Body of pancreas (tissue), 4 donors: ENCODE results near the gene TBCE. TPM values are rescaled to one million over a fixed set of nuclear protein-coding genes. Genes with fewer than 3 reads are reported as not detected.
"Not testable (repeated sequence)": the region's sequence is repeated elsewhere in the genome, so short reads cannot be mapped to it uniquely, and the experiment has no call there.

Source experiments
- ATAC-seq: fragments of 150-250 bp; one replicate; pipeline ENCODE4 v1.9.1; 2016
- DNase-seq, 4 donors: peaks; one replicate each; pipeline ENCODE4 v3.0.0-alpha.2; 2019
- H3K27ac ChIP-seq, 4 donors: fragments of 200-600 bp; sonication (generic); 1 replicate in 3 of 4; 2 replicates in 1 of 4; pipeline versions ENCODE4 v1.5.1 to v1.6.1; 2016 to 2019; ENCODE audit warnings: mild to moderate bottlenecking in 1 of 4, mixed read lengths in 1 of 4, moderate library complexity in 1 of 4
- H3K27me3 ChIP-seq, 2 donors: fragments of 200-600 bp; sonication (generic); one replicate each; pipeline ENCODE4 v1.6.0; 2016; ENCODE audit warnings: mild to moderate bottlenecking in 1 of 2
- H3K36me3 ChIP-seq, 2 donors: fragments of 200-600 bp; sonication (generic); replicated peaks in 1 of 2; 2 replicates each; pipeline ENCODE4 v1.5.1; 2016; ENCODE audit warnings: low read depth in 2 of 2; ENCODE audit not compliant: insufficient read depth in 1 of 2
- H3K4me1 ChIP-seq: fragments of 200-600 bp; sonication (generic); one replicate; pipeline ENCODE4 v1.6.0; 2016
- H3K4me3 ChIP-seq, 2 donors: fragments of 200-600 bp; sonication (generic); 1 replicate in 1 of 2; 2 replicates in 1 of 2; pipeline ENCODE4 v1.5.1; 2016 to 2019
- H3K9me3 ChIP-seq, 3 donors: fragments of 200-600 bp; sonication (generic); 1 replicate in 2 of 3; 2 replicates in 1 of 3; pipeline ENCODE4 v1.5.1; 2016
- CTCF ChIP-seq, 7 experiments: fragments of 450-650 bp in 4 of 7; fragments of 200-600 bp in 3 of 7; sonication (generic) in 3 of 7; IDR thresholded peaks; one replicate each; pipeline ENCODE4 v1.5.1; 2016 to 2019; ENCODE audit warnings: antibody characterized with exemption in 7 of 7
- POLR2A ChIP-seq, 3 donors: fragments of 450-650 bp; IDR thresholded peaks; one replicate each; pipeline ENCODE4 v1.6.1; 2016; ENCODE audit warnings: antibody characterized with exemption in 3 of 3, mild to moderate bottlenecking in 2 of 3
- WGBS, 2 donors: methylation state at CpG; one replicate each; pipeline ENCODE4 v1.1.5; 2017; 5-methylcytosine and 5-hydroxymethylcytosine counted together
- intact Hi-C: fragments of 100-400 bp; cut with DNase I; formaldehyde crosslinking; loops from one replicate; pipeline ENCODE4 v1.15.1; 2023
- total RNA-seq, 2 donors: library from RNA; depleted of rRNA; stranded (reverse); fragments of >200 nt; gene quantifications; one replicate each; pipeline ENCODE4 v1.1.0, GENCODE V29; 2016

The TBCE gene
- total RNA-seq, 2 donors from 2014 or later: 15.0 to 22.1 TPM

GRCh38 chr1:235450886-235451483 lies 83.8 kb downstream of the TBCE start:
- Histone ChIP-seq H3K4me1 (no peaks in the 10 kb centered on the region), H3K36me3 (peaks cover 3 to 40% of the 10 kb centered on the region in 2 donors), H3K27ac (no peak overlapping the region), H3K27me3 (no peaks in the 10 kb centered on the region), H3K4me3 (no peak overlapping the region), H3K9me3 (no peaks in the 10 kb centered on the region)
- WGBS, 2 donors: 67 to 68% methylated on average over 2 of the region's 2 CpGs
- DNase-seq (no peak), ATAC-seq (no peak)
- no peak for TF ChIP-seq CTCF (IDR thresholded peaks at IDR 0.05)
- intact Hi-C loops: no loop called here

- no peaks in the 10 kb centered on the region for H3K4me1 ChIP-seq
- DNase-seq: no peak
- H3K36me3 ChIP-seq: peaks cover 0 to 27% of the 10 kb centered on the region in 2 donors
- no peaks in the 10 kb centered on the region for H3K27me3 ChIP-seq
- intact Hi-C loops: no loop called here
- 90 to 94% methylated on average over 8 of the region's 8 CpGs for WGBS, 2 donors
- TF ChIP-seq POLR2A (IDR thresholded peaks at IDR 0.05) (no peak), CTCF (IDR thresholded peaks at IDR 0.05) (no peak)
- no peak overlapping the region for H3K4me3 ChIP-seq
- H3K9me3 ChIP-seq: no peaks in the 10 kb centered on the region
- ATAC-seq: no peak
- H3K27ac ChIP-seq: no peak overlapping the region
Measured at GRCh38 chr1:235454021-235454420, 86.8 kb downstream of the TBCE start.

GRCh38 chr1:235455097-235455496 lies 87.9 kb downstream of the TBCE start:
- Histone ChIP-seq H3K4me1 (no peaks in the 10 kb centered on the region), H3K4me3 (no peak overlapping the region), H3K27ac (no peak overlapping the region), H3K9me3 (no peaks in the 10 kb centered on the region), H3K27me3 (no peaks in the 10 kb centered on the region), H3K36me3 (peaks cover 0 to 23% of the 10 kb centered on the region in 2 donors)
- ATAC-seq (no peak), DNase-seq (no peak)
- 71 to 84% methylated on average over 2 of the region's 2 CpGs for WGBS, 2 donors
- intact Hi-C loops: no loop called here
- no peak for TF ChIP-seq CTCF (IDR thresholded peaks at IDR 0.05)
- no peak for TF ChIP-seq POLR2A (IDR thresholded peaks at IDR 0.05)

DNA sequence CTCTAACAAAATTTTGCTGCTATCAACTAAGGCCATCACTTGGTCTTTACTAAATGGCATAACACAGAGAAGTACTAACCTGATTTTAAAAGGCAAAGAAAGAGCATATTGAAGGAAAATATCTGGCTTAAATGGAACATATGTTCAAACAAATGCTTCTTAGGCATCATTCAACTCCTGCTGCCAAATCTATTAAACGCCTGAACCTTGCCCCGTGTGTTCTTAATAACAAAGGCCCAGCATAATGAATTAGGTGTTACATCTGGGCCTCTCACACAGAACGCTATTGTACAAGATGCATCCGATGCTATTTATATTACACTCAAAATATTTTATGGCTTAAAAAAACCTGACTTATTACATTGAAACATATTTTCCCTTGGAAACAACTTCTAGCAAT lies 88.6 kb downstream of the TBCE start:
- Histone ChIP-seq H3K27ac (no peak overlapping the region), H3K27me3 (no peaks in the 10 kb centered on the region), H3K9me3 (no peaks in the 10 kb centered on the region), H3K4me3 (no peak overlapping the region), H3K4me1 (no peaks in the 10 kb centered on the region), H3K36me3 (peaks cover 0 to 22% of the 10 kb centered on the region in 2 donors)
- ATAC-seq: no peak
- DNase-seq: no peak
- intact Hi-C loops: no loop called here
- TF ChIP-seq CTCF (IDR thresholded peaks at IDR 0.05) (no peak), POLR2A (IDR thresholded peaks at IDR 0.05) (no peak)
- 38 to 51% methylated on average over 4 of the region's 4 CpGs for WGBS, 2 donors

DNA sequence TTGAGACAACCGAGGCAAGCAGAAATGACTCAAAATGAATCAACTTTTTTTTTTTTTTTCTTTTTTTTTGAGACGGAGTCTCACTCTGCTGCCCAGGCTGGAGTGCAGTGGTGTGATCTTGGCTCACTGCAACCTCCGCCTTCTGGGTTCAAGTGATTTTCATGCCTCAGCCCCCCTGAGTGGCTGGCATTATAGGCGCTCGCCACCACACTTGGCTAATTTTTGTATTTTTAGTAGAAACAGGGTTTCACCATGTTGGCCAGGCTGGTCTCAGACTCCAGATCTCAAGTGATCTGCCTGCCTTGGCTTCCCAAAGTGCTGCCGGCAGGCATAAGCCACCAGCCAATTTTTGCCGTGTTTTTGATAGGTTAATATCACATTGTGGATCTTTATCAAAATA lies 90.6 kb downstream of the TBCE start:
- H3K36me3 ChIP-seq: peaks cover 0 to 15% of the 10 kb centered on the region in 2 donors
- intact Hi-C loops, ATAC-seq, H3K9me3 ChIP-seq, H3K4me3 ChIP-seq, H3K27me3 ChIP-seq, H3K4me1 ChIP-seq, DNase-seq, H3K27ac ChIP-seq: not testable (repeated sequence)
- 90 to 95% methylated on average over 7 of the region's 7 CpGs for WGBS, 2 donors
